Neural cell (in vitro differentiated cells): ENCODE data around the gene PIGQ.

Source experiments
- EP300 ChIP-seq: fragments of 450-650 bp; conservative IDR thresholded peaks from 2 replicates; pipeline ENCODE4 v1.6.1; 2014; ENCODE audit warnings: antibody characterized with exemption, mild to moderate bottlenecking, moderate library complexity; ENCODE audit not compliant: poor library complexity, severe bottlenecking
- EZH2 ChIP-seq: fragments of 200-600, 300-800 bp; shearing (Covaris generic), sonication (generic); IDR thresholded peaks from 2 replicates; pipeline ENCODE4 v1.6.1; 2014; ENCODE audit warnings: antibody characterized with exemption, low read length, borderline replicate concordance, mild to moderate bottlenecking; ENCODE audit not compliant: insufficient read depth, poor library complexity, severe bottlenecking
- MXI1 ChIP-seq: fragments of 450-650 bp; conservative IDR thresholded peaks from 2 replicates; pipeline ENCODE4 v1.6.1; 2014; ENCODE audit warnings: antibody characterized with exemption, mild to moderate bottlenecking; ENCODE audit not compliant: poor library complexity, severe bottlenecking
- POLR2AphosphoS5 ChIP-seq: IDR thresholded peaks from 2 replicates; pipeline ENCODE4 v1.6.1; 2012
- SMC3 ChIP-seq: fragments of 450-650 bp; conservative IDR thresholded peaks from 2 replicates; pipeline ENCODE4 v1.6.1; 2014; ENCODE audit warnings: antibody characterized with exemption, mild to moderate bottlenecking, moderate library complexity; ENCODE audit not compliant: poor library complexity
- TAF1 ChIP-seq: IDR thresholded peaks from 2 replicates; pipeline ENCODE4 v1.6.1; 2012; ENCODE audit warnings: low read depth
- TF ChIP-seq, protein P1 (sequence below): fragments of 450-650 bp; IDR thresholded peaks from 2 replicates; pipeline ENCODE4 v1.5.1; 2014; ENCODE audit warnings: antibody characterized with exemption, mild to moderate bottlenecking, moderate library complexity; ENCODE audit not compliant: poor library complexity, severe bottlenecking

DNA sequence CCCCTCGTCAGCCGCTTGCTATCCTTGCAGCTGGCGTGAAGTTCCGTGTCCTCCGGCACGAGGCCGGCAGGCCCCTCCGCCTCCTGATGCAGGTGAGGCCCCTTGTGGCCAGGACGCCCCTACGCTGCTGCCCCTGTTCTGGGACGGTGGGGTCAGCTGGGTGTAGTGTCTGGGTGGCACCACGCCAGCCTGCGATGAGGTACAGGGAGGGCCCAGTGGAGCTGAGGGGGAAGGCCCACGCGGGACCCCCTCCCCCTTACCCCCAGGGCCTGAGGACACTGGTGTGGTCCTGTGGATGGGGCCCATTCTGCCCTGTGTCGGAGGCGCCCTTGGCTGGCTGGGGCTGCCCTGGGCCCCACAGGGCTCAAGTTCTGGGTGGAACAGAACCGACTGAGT, 12.4 kb downstream of the PIGQ start:
- TF ChIP-seq, protein P1, sequence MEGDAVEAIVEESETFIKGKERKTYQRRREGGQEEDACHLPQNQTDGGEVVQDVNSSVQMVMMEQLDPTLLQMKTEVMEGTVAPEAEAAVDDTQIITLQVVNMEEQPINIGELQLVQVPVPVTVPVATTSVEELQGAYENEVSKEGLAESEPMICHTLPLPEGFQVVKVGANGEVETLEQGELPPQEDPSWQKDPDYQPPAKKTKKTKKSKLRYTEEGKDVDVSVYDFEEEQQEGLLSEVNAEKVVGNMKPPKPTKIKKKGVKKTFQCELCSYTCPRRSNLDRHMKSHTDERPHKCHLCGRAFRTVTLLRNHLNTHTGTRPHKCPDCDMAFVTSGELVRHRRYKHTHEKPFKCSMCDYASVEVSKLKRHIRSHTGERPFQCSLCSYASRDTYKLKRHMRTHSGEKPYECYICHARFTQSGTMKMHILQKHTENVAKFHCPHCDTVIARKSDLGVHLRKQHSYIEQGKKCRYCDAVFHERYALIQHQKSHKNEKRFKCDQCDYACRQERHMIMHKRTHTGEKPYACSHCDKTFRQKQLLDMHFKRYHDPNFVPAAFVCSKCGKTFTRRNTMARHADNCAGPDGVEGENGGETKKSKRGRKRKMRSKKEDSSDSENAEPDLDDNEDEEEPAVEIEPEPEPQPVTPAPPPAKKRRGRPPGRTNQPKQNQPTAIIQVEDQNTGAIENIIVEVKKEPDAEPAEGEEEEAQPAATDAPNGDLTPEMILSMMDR: no peak
- TF ChIP-seq MXI1: no peak
- no peak for TF ChIP-seq SMC3
- TF ChIP-seq EP300: no peak
- no peak for TF ChIP-seq POLR2AphosphoS5
- TF ChIP-seq EZH2: no peak
- no peak for TF ChIP-seq TAF1
